Erythroblast (primary cell): ENCODE measurements around the gene FASN.
A peak's percentile ranks its signal among the peaks of the same experiment; 100 is the strongest.
"Not testable (repeated sequence)": the region's sequence is repeated elsewhere in the genome, so short reads cannot be mapped to it uniquely, and the experiment has no call there.

Source experiments
- DNase-seq, 2 experiments: peaks; one replicate each; lab custom pipeline; 2025; lab: John Stamatoyannopoulos, UW
- GATA1 ChIP-seq: IDR thresholded peaks from 2 replicates; pipeline ENCODE4 v1.6.1; 2011; ENCODE audit warnings: low read depth, mild to moderate bottlenecking, control low read depth, low read length, moderate library complexity
- POLR2A ChIP-seq: IDR thresholded peaks from 2 replicates; pipeline ENCODE4 v1.6.1; 2011; ENCODE audit warnings: mild to moderate bottlenecking, low read length

The FASN gene

GRCh38 chr17:82098169-82098938 is at the start of gene FASN:
Gene FASN, minus strand, starts transcription at chr17:82098236. Its CDS starts 1,791 bp downstream, at chr17:82096445.
- peak; percentile 97 to 98 for DNase-seq
- peak; percentile 83 for TF ChIP-seq POLR2A
- no peak for TF ChIP-seq GATA1

GRCh38 chr17:82146663-82147654 is 48.9 kb upstream of the FASN start:
- no peak for DNase-seq

GRCh38 chr17:82145550-82146155 is 47.6 kb upstream of the FASN start:
- DNase-seq: no peak
- TF ChIP-seq POLR2A: no peak

More at GRCh38 chr17:82146663-82147654, 48.9 kb upstream of the FASN start:
- TF ChIP-seq GATA1 (no peak), POLR2A (no peak)

GRCh38 chr17:82143333-82143732 is 45.3 kb upstream of the FASN start:
- TF ChIP-seq POLR2A (no peak), GATA1 (no peak)
- no peak for DNase-seq

- not testable (repeated sequence) for DNase-seq
These were observed 41.9 kb upstream of the FASN start for GRCh38 chr17:82139961-82140360.

- TF ChIP-seq GATA1 (no peak), POLR2A (no peak)
- no peak for DNase-seq
These were observed 40.5 kb upstream of the FASN start for GRCh38 chr17:82138511-82138992.

- DNase-seq: no peak
- TF ChIP-seq GATA1 (no peak), POLR2A (no peak)
These were observed 36.1 kb upstream of the FASN start for GRCh38 chr17:82134101-82134500.

GRCh38 chr17:82133166-82133953 is 35.3 kb upstream of the FASN start:
- DNase-seq: not testable (repeated sequence)

GRCh38 chr17:82129095-82129494 is 31.1 kb upstream of the FASN start:
- no peak for TF ChIP-seq GATA1

GRCh38 chr17:82128287-82128686 is 30.3 kb upstream of the FASN start:
- no peak for DNase-seq
- TF ChIP-seq GATA1 (no peak), POLR2A (no peak)

More at GRCh38 chr17:82129095-82129494, 31.1 kb upstream of the FASN start:
- DNase-seq: no peak

- DNase-seq: no peak
- TF ChIP-seq GATA1: no peak
- TF ChIP-seq POLR2A: no peak
These were observed 29.7 kb upstream of the FASN start for GRCh38 chr17:82127704-82128103.

GRCh38 chr17:82127315-82127595 is 29.2 kb upstream of the FASN start:
- TF ChIP-seq POLR2A (no peak), GATA1 (no peak)
- DNase-seq: no peak
